GM19468 (cell line): ENCODE data around the gene UPK3BL1.
A peak's percentile ranks its signal among the peaks of the same experiment; 100 is the strongest.
"Not testable (repeated sequence)": the region's sequence is repeated elsewhere in the genome, so short reads cannot be mapped to it uniquely, and the experiment has no call there.

Experiments used
- ATAC-seq: cut with Tn5 transposase; IDR thresholded peaks from one replicate; pipeline ENCODE4 v1.9.1; 2021; ENCODE audit warnings: mild to moderate bottlenecking, moderate library complexity, moderate number of reproducible peaks; ENCODE audit not compliant: unreplicated experiment; ENCODE audit errors: extremely low read depth

UPK3BL1 gene

GRCh38 chr7:102634299-102634698 lies 8.3 kb downstream of the UPK3BL1 start:
- not testable (repeated sequence) for ATAC-seq

- not testable (repeated sequence) for ATAC-seq
These were observed 12.0 kb downstream of the UPK3BL1 start for GRCh38 chr7:102630622-102631021.

GRCh38 chr7:102627271-102627904 lies 15.2 kb downstream of the UPK3BL1 start:
- ATAC-seq = not testable (repeated sequence)

DNA sequence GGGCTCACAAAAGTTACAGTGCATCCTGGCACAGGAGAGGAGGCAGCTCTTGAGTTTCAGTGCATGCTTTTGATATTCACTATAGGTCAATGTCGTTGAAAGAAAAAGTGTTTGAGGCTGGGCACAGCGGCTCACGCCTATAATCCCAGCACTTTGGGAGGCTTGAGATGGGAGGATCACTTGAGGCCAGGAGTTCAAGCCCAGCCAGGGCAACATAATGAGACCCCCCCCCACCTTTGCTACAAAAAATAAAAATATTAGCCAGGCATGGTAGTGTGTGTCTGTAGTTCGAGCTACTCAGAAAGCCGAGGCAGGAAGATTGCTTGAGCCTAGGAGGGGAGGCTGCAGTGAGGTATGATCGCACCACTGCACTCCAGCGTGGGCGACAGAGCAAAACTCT lies 24.5 kb downstream of the UPK3BL1 start:
- ATAC-seq = not testable (repeated sequence)

DNA sequence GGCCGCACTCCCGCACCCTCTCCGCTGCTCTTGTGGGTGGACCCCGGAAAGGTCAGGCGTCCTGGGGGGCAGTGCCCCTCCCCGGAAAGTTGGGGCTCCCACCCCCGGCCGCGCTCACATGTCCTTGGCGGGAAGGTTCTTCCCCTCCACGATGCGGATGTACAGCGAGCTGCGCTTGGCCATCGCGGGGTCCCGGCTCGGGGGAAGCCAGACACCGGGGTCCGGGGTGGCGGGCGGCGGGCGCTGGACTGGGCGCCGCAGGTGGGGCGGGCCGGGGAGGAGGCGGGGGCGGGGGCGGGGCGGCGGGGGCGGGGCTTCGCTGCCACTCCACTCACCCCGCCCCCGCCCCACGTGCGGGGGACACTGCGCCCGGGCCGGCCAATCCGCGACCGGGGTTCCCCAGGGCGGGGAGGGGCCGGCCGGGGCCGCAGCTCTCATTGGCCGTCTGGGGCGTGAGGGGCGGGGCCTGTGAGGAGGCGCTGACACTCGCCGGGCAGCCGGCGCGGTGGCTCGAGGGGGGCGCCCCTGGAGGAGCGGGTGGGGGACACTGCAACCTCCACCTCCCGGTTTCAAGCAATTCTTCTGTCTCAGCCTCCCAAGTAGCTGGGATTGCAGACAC lies 26.0 kb downstream of the UPK3BL1 start, which contains the start of gene RASA4:
Gene RASA4, minus strand, starts transcription at position 250 of the 619 bp plus-strand sequence. Its CDS starts 67 bp downstream, at position 183.
- ATAC-seq = peak; percentile 39

GRCh38 chr7:102615930-102616329 lies 26.7 kb downstream of the UPK3BL1 start:
- not testable (repeated sequence) for ATAC-seq

GRCh38 chr7:102614873-102615272 lies 27.7 kb downstream of the UPK3BL1 start:
- ATAC-seq = not testable (repeated sequence)

DNA sequence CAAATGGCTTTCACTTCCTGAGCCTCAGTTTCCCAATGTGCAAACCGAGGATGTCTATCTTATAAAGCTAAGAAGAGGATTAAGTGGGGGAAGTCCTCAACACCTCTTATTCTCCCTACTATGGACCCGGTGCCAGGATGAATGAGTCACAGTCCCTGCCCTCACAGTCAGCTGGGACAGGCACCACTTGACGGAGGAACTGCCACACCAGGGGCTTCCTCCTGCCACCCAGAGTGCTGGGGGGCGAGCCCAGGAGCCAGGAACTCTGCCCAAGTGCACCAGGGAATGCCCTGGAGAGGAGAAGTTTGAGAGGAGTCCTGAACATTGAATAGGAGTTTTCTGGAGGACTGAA lies 28.3 kb downstream of the UPK3BL1 start:
- ATAC-seq = peak; percentile 1

DNA sequence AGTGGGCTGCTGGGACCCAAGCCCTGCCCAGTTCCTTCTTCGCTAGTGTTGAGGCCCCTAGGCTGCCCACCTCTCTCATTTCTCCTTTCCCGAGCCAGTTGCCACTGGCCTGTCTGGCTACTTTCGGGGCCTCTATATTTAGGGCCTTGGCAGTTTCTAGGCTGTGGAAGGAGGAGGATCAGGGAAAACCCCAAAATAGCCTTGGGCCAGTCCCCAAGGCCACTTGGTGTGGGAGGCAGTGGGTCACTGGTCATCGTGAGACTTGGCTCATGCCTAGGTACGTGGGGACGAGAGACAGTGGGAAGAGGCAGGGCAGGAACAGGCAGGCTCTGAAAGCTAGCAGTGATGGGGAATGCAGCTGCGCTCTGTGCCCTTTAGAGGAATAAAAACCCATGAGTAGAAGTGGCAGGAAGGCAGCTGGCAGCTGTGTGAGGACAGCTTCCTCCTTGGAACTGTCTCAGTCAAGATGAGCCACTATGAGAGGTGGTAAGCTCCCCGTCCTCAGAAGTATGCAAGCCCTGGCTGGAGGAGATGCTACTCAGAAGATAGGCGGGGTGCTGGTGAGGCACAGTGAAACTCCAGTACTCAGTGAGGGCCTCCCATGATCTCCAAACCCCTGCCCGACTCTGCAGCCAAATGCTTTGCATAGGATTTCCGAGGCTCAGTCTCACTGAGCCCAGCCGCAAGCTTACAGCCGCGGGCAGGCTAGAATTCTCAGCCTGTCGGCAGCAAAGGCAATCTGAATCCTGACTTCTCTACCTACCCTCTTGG lies 28.8 kb downstream of the UPK3BL1 start:
- peak; percentile 68 for ATAC-seq

DNA sequence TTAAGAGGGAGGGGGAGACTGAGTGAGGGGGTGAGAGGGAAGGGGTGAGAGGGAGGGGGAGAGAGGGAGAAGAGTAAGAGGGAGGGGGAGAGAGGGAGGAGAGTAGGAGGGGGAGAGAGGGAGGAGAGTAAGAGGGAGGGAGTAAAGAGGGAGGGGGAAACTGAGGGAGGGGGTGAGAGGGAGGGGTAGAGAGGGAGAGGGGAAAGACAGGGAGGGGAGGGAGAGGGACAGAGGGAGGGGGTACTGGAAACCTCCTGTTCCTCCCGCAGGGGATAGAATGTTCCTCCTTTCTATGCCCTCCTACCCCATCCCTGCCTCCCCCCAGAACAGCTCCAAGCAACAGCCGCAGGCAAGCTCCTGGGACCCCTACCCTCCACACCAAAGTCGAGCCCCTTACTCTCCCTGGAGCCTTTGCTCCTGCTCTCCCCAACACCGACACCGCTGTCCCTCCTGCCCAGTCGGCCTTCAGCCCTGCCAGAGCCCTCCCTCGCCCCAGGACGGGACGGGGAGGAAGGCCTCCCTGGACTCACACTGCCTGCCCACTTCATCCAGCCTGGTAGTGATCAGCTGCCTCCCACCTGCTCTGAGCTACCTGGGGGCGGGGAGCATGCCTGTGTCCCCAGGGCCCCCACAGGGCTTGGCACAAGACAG lies 30.8 kb downstream of the UPK3BL1 start:
- ATAC-seq = not testable (repeated sequence)

- ATAC-seq = not testable (repeated sequence)
These were observed 31.4 kb downstream of the UPK3BL1 start for GRCh38 chr7:102611013-102611674.

GRCh38 chr7:102610441-102610840 lies 32.1 kb downstream of the UPK3BL1 start:
- not testable (repeated sequence) for ATAC-seq

GRCh38 chr7:102609734-102610133 lies 32.9 kb downstream of the UPK3BL1 start:
- ATAC-seq = not testable (repeated sequence)

DNA sequence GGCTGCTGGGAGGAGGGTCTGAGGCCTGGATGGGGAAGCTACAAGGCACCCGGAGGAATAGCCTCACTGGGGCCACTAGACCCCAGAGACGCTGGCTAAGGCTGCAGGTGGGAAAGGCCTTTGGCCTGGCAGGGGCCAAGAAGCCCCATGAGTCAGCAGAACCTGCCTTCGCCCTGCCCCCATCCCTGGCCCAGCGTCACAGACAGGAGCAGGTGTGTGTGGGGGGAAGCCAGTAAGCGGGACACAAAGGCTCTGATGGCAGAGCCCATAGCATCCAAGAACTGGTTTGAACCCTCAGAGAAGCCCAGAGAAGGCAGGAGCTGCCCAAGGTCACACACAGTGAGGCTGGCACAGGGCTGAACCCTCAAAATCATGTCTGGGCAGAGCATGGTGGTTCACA lies 35.7 kb downstream of the UPK3BL1 start:
- not testable (repeated sequence) for ATAC-seq

DNA sequence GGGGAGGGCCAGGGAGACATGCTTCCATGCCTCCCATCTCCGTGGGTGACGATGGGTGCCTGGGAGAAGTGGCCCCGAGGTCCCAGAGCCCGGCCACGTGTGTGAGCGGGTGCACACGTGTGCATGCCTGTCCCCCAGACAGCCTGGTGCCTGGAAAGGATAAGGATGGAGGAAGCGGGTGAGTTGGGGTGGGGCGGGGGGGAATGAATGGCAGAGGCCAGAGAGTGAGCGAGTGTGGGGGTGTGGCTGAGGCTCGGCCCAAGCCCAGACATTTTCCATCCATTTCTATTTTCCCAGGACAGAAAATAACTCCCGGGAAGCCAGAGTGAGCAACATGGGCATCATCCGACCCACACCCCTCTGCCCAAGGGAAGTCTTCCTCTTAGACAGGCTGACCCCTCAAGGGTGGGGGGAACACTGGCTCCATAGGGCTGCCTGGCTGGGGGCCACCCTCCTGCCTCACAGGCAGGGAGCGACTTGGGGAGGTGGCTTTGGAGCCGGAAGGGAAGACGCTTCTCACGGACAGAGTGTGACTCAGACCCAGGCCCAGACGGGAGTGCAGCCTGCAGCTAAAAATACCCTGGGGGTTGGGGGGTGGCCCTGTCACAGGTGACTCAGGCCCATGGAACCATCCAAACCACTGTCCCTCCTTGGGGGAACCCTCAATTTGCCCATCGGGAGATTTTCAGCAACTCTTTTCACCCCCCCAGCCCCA lies 38.0 kb downstream of the UPK3BL1 start:
- ATAC-seq = not testable (repeated sequence)

GRCh38 chr7:102602317-102602716 lies 40.3 kb downstream of the UPK3BL1 start:
- ATAC-seq = not testable (repeated sequence)

- ATAC-seq = not testable (repeated sequence)
These were observed 42.9 kb downstream of the UPK3BL1 start for GRCh38 chr7:102599699-102600098.

DNA sequence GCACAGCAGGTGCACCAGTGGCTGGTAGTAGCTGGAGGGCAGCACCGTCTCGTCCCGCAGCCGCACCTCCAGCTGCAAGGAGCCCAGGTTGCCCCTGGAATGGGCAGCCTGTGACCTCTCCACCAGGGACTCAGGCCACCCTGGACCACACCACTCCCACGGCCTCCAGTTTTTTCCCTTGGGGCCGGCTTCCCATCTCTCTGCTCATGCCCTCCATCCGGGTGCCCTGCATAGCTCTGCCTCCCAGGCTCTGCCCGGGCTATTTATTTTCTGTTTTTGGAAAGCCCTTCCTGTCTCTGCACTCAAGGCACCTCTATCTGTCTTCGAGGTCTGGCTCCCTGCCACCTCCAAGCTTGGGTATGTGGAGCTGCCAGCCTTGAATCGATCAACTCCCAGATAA lies 46.6 kb downstream of the UPK3BL1 start:
- ATAC-seq = not testable (repeated sequence)

DNA sequence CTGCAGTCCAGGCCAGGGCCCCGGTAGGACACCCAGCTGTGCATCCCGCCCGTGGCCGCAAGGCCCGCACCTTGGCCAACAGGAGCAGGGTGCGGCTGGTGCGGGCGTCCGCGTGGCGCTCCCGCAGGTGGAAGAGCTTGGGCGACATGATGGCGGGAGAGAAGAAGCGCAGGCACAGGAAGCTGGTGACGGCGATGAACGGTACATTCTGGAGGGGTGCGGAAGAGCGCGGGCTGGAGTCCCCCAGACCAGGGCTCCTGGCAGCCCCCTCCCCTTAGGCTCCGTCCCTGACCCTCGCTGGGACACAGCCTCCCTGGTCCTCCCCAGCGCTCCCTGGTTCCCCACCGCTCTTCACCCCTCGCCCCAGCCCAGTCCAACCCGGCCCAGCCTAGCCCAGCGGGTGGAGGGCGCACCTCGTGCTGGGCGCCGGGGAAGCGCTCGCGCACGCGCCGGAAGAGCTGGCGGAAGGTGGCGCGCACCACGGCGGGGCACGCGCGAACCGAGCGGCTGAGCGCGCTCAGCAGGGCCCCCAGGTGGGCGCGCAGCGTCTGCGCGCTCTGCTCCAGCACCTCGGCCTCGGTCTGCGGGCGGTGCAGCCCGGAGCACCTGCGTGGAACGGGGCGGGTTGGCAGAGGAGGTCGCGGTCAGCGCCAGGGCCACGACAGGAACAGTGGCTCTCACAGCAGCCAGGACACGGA lies 48.8 kb downstream of the UPK3BL1 start:
- ATAC-seq = peak; percentile 63
